HEK293 (cell line): ENCODE measurements around the gene SUPT5H.

Experiments
- CTCF ChIA-PET: fragments of 350-600 bp; formaldehyde crosslinking; extraction: SDS; loops from one replicate; lab custom pipeline; 2021; ENCODE audit warnings: antibody characterized with exemption; lab: Yijun Ruan, JAX
- POLR2A ChIA-PET: fragments of 300-600 bp; formaldehyde crosslinking; extraction: SDS; loops from one replicate; lab custom pipeline; 2020; ENCODE audit warnings: antibody characterized with exemption, inconsistent platforms; lab: Yijun Ruan, JAX
- H3K27ac ChIP-seq: fragments of 200-500 bp; sonication (Bioruptor generic); 2 replicates; pipeline ENCODE4 v1.5.1; 2014; ENCODE audit warnings: low read depth, low read length, control low read depth, inconsistent platforms; ENCODE audit errors: extremely low read depth
- H3K36me3 ChIP-seq, 2 experiments: fragments of 200-500 bp in 1 of 2; sonication (Bioruptor generic) in 1 of 2; 1 replicate in 1 of 2; 2 replicates in 1 of 2; pipeline ENCODE4 v1.5.1; 2014 to 2017; ENCODE audit warnings: inconsistent platforms in 2 of 2, low read length in 2 of 2; ENCODE audit not compliant: control insufficient read depth in 2 of 2, insufficient read depth in 1 of 2
- H3K4me1 ChIP-seq: fragments of 200-500 bp; sonication (Bioruptor generic); 2 replicates; pipeline ENCODE4 v1.5.1; 2014; ENCODE audit warnings: mild to moderate bottlenecking, low read length, inconsistent platforms; ENCODE audit not compliant: control insufficient read depth, insufficient read depth
- H3K4me3 ChIP-seq: 2 replicates; pipeline ENCODE4 v1.5.1; 2011; ENCODE audit warnings: low read depth, mild to moderate bottlenecking, control low read depth, low read length, moderate library complexity
- H3K9me3 ChIP-seq: fragments of 200-500 bp; sonication (Bioruptor generic); 2 replicates; pipeline ENCODE4 v1.5.1; 2014; ENCODE audit warnings: low read depth, low read length, inconsistent platforms; ENCODE audit not compliant: control insufficient read depth, insufficient read depth
- GFI1B ChIP-seq: fragments of 450-650 bp; formaldehyde crosslinking; IDR thresholded peaks from 2 replicates; pipeline ENCODE4 v1.5.1; 2016; ENCODE audit warnings: missing biosample characterization, missing genetic modification characterization
- KLF8 ChIP-seq: fragments of 450-650 bp; formaldehyde crosslinking; IDR thresholded peaks from 2 replicates; pipeline ENCODE4 v1.5.1; 2016; ENCODE audit warnings: missing biosample characterization, missing genetic modification characterization
- KLF9 ChIP-seq: fragments of 450-650 bp; formaldehyde crosslinking; IDR thresholded peaks from 2 replicates; pipeline ENCODE4 v1.5.1; 2016; ENCODE audit warnings: missing biosample characterization, missing genetic modification characterization, low read depth
- PRDM1 ChIP-seq: fragments of 450-650 bp; formaldehyde crosslinking; IDR thresholded peaks from 2 replicates; pipeline ENCODE4; 2016; ENCODE audit warnings: missing biosample characterization, missing genetic modification characterization
- REPIN1 ChIP-seq: fragments of 450-650 bp; formaldehyde crosslinking; IDR thresholded peaks from 2 replicates; pipeline ENCODE4 v1.5.1; 2017; ENCODE audit warnings: missing biosample characterization, missing genetic modification characterization, low read depth
- SCRT2 ChIP-seq: fragments of 450-650 bp; formaldehyde crosslinking; IDR thresholded peaks from 2 replicates; pipeline ENCODE4 v1.5.1; 2016; ENCODE audit warnings: missing biosample characterization, missing genetic modification characterization
- SP2 ChIP-seq: fragments of 450-650 bp; formaldehyde crosslinking; IDR thresholded peaks from 2 replicates; pipeline ENCODE4 v1.5.1; 2016; ENCODE audit warnings: missing biosample characterization, missing genetic modification characterization
- ZFP37 ChIP-seq: fragments of 450-650 bp; formaldehyde crosslinking; IDR thresholded peaks from 2 replicates; pipeline ENCODE4 v1.5.1; 2016; ENCODE audit warnings: missing biosample characterization, missing genetic modification characterization
- ZNF2 ChIP-seq: fragments of 450-650 bp; formaldehyde crosslinking; IDR thresholded peaks from 2 replicates; pipeline ENCODE4 v1.5.1; 2016; ENCODE audit warnings: missing biosample characterization, missing genetic modification characterization
- ZNF23 ChIP-seq: fragments of 450-650 bp; formaldehyde crosslinking; IDR thresholded peaks from 2 replicates; pipeline ENCODE4 v1.5.1; 2016; ENCODE audit warnings: missing biosample characterization, missing genetic modification characterization, borderline replicate concordance
- ZNF24 ChIP-seq: fragments of 450-650 bp; formaldehyde crosslinking; IDR thresholded peaks from 2 replicates; pipeline ENCODE4 v1.5.1; 2016; ENCODE audit warnings: missing biosample characterization, missing genetic modification characterization
- ZNF302 ChIP-seq: fragments of 450-650 bp; formaldehyde crosslinking; IDR thresholded peaks from 2 replicates; pipeline ENCODE4 v1.5.1; 2016; ENCODE audit warnings: missing biosample characterization, missing genetic modification characterization, low read depth
- ZNF37A ChIP-seq: fragments of 450-650 bp; IDR thresholded peaks from 2 replicates; pipeline ENCODE4 v1.5.1; 2018; ENCODE audit warnings: missing biosample characterization, missing genetic modification characterization
- ZNF404 ChIP-seq: fragments of 450-650 bp; formaldehyde crosslinking; IDR thresholded peaks from 2 replicates; pipeline ENCODE4 v1.5.1; 2017; ENCODE audit warnings: missing biosample characterization, missing genetic modification characterization
- ZNF433 ChIP-seq: fragments of 450-650 bp; formaldehyde crosslinking; IDR thresholded peaks from 2 replicates; pipeline ENCODE4 v1.5.1; 2016; ENCODE audit warnings: missing biosample characterization, missing genetic modification characterization, low read depth
- ZNF621 ChIP-seq: fragments of 450-650 bp; formaldehyde crosslinking; IDR thresholded peaks from 2 replicates; pipeline ENCODE4 v1.5.1; 2017; ENCODE audit warnings: missing biosample characterization, missing genetic modification characterization
- ZNF785 ChIP-seq: fragments of 450-650 bp; formaldehyde crosslinking; IDR thresholded peaks from 2 replicates; pipeline ENCODE4 v1.5.1; 2016; ENCODE audit warnings: missing biosample characterization, missing genetic modification characterization
- TF ChIP-seq, protein P1 (sequence below): fragments of 450-650 bp; formaldehyde crosslinking; conservative IDR thresholded peaks from 2 replicates; pipeline ENCODE4 v1.5.1; 2016; ENCODE audit warnings: low read depth, missing biosample characterization, missing genetic modification characterization
- TF ChIP-seq, protein P2 (sequence below): fragments of 450-650 bp; formaldehyde crosslinking; IDR thresholded peaks from 2 replicates; pipeline ENCODE4 v1.5.1; 2017; ENCODE audit warnings: missing biosample characterization, missing genetic modification characterization
- TF ChIP-seq, protein P3 (sequence below): fragments of 450-650 bp; formaldehyde crosslinking; IDR thresholded peaks from 2 replicates; pipeline ENCODE4 v1.5.1; 2016; ENCODE audit warnings: missing biosample characterization, missing genetic modification characterization
- TF ChIP-seq, protein P4 (sequence below): sonication (generic); formaldehyde crosslinking; IDR thresholded peaks from 2 replicates; pipeline ENCODE4 v1.8.1; 2022; ENCODE audit warnings: mild to moderate bottlenecking, moderate library complexity, missing genetic modification reagents
- TF ChIP-seq, protein P5 (sequence below): fragments of 450-650 bp; formaldehyde crosslinking; IDR thresholded peaks from 2 replicates; pipeline ENCODE4 v1.5.1; 2016; ENCODE audit warnings: missing biosample characterization, missing genetic modification characterization
- TF ChIP-seq, protein P6 (sequence below): fragments of 450-650 bp; formaldehyde crosslinking; IDR thresholded peaks from 2 replicates; pipeline ENCODE4 v1.5.1; 2016; ENCODE audit warnings: missing biosample characterization, missing genetic modification characterization

SUPT5H gene

DNA sequence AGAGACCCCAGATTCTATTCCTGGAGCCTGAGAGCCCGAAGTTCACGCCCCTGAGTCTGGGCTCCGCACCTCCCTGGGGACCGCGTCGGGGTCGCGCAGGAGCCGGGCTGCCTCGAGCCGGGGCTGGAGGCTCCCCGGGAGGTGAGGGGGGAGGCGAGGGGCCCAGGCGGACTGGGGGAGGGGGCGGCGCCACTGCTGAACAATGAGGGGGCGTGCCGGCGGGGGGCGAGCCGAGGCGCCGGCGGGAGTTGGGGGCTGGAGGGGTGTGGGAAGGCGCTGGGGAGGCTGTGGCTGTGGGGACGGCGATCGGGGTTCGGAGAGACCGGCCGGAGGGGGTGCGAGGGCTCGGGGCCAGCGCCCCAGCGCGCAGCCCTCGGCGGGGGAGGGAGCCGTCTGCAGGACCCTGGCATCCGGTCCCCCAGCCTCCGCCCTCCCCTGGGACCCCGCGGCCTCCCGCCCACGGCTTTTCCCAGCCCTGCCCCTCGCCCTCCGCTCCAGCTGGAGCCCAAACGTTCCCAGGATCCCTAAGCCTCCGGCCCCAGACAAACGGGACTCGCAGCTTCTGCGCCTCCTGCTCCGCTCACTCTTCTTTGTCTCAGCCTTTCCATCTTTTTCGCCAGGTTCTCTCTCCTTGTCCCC is 32.0 kb upstream of the SUPT5H start (continued):
- TF ChIP-seq, protein P1, sequence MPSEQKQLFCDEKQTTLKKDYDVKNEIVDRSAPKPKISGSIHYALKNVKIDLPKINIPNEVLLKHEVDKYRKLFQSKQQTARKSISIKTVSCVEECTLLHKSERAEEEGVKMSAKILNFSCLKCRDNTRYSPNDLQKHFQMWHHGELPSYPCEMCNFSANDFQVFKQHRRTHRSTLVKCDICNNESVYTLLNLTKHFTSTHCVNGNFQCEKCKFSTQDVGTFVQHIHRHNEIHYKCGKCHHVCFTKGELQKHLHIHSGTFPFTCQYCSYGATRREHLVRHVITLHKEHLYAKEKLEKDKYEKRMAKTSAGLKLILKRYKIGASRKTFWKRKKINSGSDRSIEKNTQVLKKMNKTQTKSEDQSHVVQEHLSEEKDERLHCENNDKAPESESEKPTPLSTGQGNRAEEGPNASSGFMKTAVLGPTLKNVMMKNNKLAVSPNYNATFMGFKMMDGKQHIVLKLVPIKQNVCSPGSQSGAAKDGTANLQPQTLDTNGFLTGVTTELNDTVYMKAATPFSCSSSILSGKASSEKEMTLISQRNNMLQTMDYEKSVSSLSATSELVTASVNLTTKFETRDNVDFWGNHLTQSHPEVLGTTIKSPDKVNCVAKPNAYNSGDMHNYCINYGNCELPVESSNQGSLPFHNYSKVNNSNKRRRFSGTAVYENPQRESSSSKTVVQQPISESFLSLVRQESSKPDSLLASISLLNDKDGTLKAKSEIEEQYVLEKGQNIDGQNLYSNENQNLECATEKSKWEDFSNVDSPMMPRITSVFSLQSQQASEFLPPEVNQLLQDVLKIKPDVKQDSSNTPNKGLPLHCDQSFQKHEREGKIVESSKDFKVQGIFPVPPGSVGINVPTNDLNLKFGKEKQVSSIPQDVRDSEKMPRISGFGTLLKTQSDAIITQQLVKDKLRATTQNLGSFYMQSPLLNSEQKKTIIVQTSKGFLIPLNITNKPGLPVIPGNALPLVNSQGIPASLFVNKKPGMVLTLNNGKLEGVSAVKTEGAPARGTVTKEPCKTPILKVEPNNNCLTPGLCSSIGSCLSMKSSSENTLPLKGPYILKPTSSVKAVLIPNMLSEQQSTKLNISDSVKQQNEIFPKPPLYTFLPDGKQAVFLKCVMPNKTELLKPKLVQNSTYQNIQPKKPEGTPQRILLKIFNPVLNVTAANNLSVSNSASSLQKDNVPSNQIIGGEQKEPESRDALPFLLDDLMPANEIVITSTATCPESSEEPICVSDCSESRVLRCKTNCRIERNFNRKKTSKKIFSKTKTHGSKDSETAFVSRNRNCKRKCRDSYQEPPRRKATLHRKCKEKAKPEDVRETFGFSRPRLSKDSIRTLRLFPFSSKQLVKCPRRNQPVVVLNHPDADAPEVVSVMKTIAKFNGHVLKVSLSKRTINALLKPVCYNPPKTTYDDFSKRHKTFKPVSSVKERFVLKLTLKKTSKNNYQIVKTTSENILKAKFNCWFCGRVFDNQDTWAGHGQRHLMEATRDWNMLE = no peak
- TF ChIP-seq ZNF23 (no peak), KLF8 (tag by site-specific recombination) (peak; percentile 73; the same call in 1 of the 2 replicates), ZNF785 (tag by site-specific recombination) (no peak), REPIN1 (tag by site-specific recombination) (no peak), ZNF433 (tag by site-specific recombination) (no peak), SCRT2 (tag by site-specific recombination) (no peak), SP2 (tag by site-specific recombination) (peak; percentile 85), GFI1B (tag by site-specific recombination) (no peak), ZNF621 (tag by site-specific recombination) (no peak), ZNF24 (tag by site-specific recombination) (no peak)
- TF ChIP-seq, protein P2, sequence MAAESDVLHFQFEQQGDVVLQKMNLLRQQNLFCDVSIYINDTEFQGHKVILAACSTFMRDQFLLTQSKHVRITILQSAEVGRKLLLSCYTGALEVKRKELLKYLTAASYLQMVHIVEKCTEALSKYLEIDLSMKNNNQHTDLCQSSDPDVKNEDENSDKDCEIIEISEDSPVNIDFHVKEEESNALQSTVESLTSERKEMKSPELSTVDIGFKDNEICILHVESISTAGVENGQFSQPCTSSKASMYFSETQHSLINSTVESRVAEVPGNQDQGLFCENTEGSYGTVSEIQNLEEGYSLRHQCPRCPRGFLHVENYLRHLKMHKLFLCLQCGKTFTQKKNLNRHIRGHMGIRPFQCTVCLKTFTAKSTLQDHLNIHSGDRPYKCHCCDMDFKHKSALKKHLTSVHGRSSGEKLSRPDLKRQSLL (tag by site-specific recombination) = peak; percentile 54; the same call in 1 of the 2 replicates
- TF ChIP-seq, protein P3, sequence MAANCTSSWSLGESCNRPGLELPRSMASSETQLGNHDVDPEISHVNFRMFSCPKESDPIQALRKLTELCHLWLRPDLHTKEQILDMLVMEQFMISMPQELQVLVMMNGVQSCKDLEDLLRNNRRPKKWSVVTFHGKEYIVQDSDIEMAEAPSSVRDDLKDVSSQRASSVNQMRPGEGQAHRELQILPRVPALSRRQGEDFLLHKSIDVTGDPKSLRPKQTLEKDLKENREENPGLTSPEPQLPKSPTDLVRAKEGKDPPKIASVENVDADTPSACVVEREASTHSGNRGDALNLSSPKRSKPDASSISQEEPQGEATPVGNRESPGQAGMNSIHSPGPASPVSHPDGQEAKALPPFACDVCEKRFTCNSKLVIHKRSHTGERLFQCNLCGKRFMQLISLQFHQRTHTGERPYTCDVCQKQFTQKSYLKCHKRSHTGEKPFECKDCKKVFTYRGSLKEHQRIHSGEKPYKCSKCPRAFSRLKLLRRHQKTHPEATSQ (tag by site-specific recombination) = no peak
- TF ChIP-seq, protein P4, sequence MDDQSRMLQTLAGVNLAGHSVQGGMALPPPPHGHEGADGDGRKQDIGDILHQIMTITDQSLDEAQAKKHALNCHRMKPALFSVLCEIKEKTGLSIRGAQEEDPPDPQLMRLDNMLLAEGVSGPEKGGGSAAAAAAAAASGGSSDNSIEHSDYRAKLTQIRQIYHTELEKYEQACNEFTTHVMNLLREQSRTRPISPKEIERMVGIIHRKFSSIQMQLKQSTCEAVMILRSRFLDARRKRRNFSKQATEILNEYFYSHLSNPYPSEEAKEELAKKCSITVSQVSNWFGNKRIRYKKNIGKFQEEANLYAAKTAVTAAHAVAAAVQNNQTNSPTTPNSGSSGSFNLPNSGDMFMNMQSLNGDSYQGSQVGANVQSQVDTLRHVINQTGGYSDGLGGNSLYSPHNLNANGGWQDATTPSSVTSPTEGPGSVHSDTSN = no peak

DNA sequence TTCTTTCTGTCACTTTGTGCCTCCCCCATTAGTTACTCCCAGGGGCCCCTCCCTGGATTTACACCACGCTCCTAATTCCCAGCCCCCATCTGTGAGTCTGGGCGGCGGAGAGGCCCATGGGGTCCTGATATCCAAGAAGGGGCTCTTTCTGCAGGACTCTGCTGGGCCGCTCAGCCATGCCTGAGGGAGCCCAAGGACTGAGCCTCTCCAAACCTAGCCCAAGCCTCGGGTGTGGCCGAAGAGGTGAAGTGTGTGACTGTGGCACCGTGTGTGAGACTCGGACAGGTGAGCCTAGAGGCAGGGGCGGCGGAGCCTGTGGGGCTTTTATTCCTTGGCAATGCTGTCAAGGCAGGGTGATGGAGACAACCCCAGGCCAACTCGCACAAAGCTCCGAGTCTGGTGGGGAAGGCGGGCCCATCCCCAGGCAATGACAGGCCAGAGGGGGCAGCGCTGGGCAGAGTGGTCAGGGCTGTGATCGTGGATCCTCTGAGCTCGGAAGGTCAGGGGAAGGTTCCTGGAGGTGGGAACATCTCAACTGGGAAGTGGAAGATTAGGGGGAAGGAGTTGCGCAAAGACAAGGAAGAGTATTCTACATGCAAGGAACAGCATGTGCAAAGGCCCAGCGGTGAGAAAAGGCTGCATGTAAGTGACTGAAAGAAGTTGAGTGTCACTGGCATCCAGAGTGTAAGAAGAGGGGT is 31.3 kb upstream of the SUPT5H start:
- Histone ChIP-seq H3K4me1 (peaks cover 24% of the 10 kb centered on the region), H3K4me3 (peak overlapping the region; percentile 69), H3K9me3 (no peaks in the 10 kb centered on the region), H3K36me3 (peaks cover 35 to 40% of the 10 kb centered on the region in 2 experiments; a peak in 2 of 3 replicates), H3K27ac (peak overlapping the region; percentile 91)
- ChIA-PET POLR2A (interaction anchor here (0.6 to 2.3 kb wide), 8 partner anchors 10 to 85 kb away, joined by 3 to 68 read pairs (median 9); partner anchors contain the start of genes DLL3, MED29, PAF1 and RPS16), CTCF (interaction anchor here (0.6 to 2.6 kb wide), 18 partner anchors 9 to 428 kb away, joined by 3 to 16 read pairs (median 3); partner anchors contain the start of genes MED29, PAF1 and RPS16)
- TF ChIP-seq ZNF302 (tag by site-specific recombination) (no peak), ZNF37A (tag by site-specific recombination) (no peak), KLF9 (0 out of 2 replicates have a peak, but pooled peaks have one; percentile 12), ZNF2 (no peak), ZFP37 (tag by site-specific recombination) (no peak), ZNF404 (tag by site-specific recombination) (no peak), PRDM1 (tag by site-specific recombination) (no peak)
- TF ChIP-seq, protein P5, sequence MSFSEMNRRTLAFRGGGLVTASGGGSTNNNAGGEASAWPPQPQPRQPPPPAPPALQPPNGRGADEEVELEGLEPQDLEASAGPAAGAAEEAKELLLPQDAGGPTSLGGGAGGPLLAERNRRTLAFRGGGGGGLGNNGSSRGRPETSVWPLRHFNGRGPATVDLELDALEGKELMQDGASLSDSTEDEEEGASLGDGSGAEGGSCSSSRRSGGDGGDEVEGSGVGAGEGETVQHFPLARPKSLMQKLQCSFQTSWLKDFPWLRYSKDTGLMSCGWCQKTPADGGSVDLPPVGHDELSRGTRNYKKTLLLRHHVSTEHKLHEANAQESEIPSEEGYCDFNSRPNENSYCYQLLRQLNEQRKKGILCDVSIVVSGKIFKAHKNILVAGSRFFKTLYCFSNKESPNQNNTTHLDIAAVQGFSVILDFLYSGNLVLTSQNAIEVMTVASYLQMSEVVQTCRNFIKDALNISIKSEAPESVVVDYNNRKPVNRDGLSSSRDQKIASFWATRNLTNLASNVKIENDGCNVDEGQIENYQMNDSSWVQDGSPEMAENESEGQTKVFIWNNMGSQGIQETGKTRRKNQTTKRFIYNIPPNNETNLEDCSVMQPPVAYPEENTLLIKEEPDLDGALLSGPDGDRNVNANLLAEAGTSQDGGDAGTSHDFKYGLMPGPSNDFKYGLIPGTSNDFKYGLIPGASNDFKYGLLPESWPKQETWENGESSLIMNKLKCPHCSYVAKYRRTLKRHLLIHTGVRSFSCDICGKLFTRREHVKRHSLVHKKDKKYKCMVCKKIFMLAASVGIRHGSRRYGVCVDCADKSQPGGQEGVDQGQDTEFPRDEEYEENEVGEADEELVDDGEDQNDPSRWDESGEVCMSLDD (tag by site-specific recombination) = peak; percentile 46; the same call in 1 of the 2 replicates
- TF ChIP-seq, protein P6, sequence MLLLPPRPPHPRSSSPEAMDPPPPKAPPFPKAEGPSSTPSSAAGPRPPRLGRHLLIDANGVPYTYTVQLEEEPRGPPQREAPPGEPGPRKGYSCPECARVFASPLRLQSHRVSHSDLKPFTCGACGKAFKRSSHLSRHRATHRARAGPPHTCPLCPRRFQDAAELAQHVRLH = peak; percentile 93
